ENCODE data around the gene TMTC3. TPM values are rescaled to one million over a fixed set of nuclear protein-coding genes. Genes with fewer than 3 reads are reported as not detected.

The TMTC3 gene
- total and polyA plus RNA-seq, 3 donors from 2014 or later = 5.7 to 16.1 (median 12.7) TPM

- no peak for DNase-seq
- TF ChIP-seq CTCF (IDR thresholded peaks at IDR 0.05) = no peak
- TF ChIP-seq POLR2A (IDR thresholded peaks at IDR 0.05) = no peak
- Histone ChIP-seq H3K4me3 (no peak overlapping the region), H3K27me3 (no peaks in the 10 kb centered on the region), H3K9me3 (no peaks in the 10 kb centered on the region), H3K36me3 (ENCODE audit: low read depth, missing control alignments) (no peaks in the 10 kb centered on the region), H3K4me1 (no peaks in the 10 kb centered on the region), H3K27ac (no peak overlapping the region)
- intact Hi-C loops (cut with DNase I; ENCODE audit: low total_unique reads) = no loop called here
- 82 to 86% methylated on average over 7 of the region's 7 CpGs for WGBS, 2 donors
These were observed 93.2 kb downstream of the TMTC3 start for GRCh38 chr12:88235183-88235833.

- DNase-seq = no peak
- Histone ChIP-seq H3K27ac (no peak overlapping the region), H3K4me1 (no peaks in the 10 kb centered on the region), H3K27me3 (no peaks in the 10 kb centered on the region), H3K4me3 (no peak overlapping the region), H3K36me3 (ENCODE audit: low read depth, missing control alignments) (no peaks in the 10 kb centered on the region), H3K9me3 (no peaks in the 10 kb centered on the region)
- no peak for TF ChIP-seq POLR2A (IDR thresholded peaks at IDR 0.05)
- TF ChIP-seq CTCF (IDR thresholded peaks at IDR 0.05) = no peak
- intact Hi-C loops (cut with DNase I; ENCODE audit: low total_unique reads) = no loop called here
These were observed 95.8 kb downstream of the TMTC3 start for GRCh38 chr12:88237954-88238353.

- no peak overlapping the region for H3K27ac ChIP-seq
- H3K9me3 ChIP-seq = no peaks in the 10 kb centered on the region
- WGBS, 2 donors = 100% methylated on average over 1 of the region's 1 CpG; no CpG with 5 or more reads in 1 of the 2 donors
- no peaks in the 10 kb centered on the region for H3K36me3 ChIP-seq (ENCODE audit: low read depth, missing control alignments)
- no peak for TF ChIP-seq CTCF (IDR thresholded peaks at IDR 0.05)
- no peak for TF ChIP-seq POLR2A (IDR thresholded peaks at IDR 0.05)
- H3K4me1 ChIP-seq = no peaks in the 10 kb centered on the region
- no peak for DNase-seq
- intact Hi-C loops (cut with DNase I; ENCODE audit: low total_unique reads) = no loop called here
- no peaks in the 10 kb centered on the region for H3K27me3 ChIP-seq
- H3K4me3 ChIP-seq = no peak overlapping the region
These were observed 96.3 kb downstream of the TMTC3 start for GRCh38 chr12:88238406-88238805.

GRCh38 chr12:88241862-88242570 is 99.9 kb downstream of the TMTC3 start:
- H3K4me1 ChIP-seq = no peaks in the 10 kb centered on the region
- no peaks in the 10 kb centered on the region for H3K9me3 ChIP-seq
- intact Hi-C loops (cut with DNase I; ENCODE audit: low total_unique reads) = no loop called here
- no peak for DNase-seq
- 80 to 84% methylated on average over 4 of the region's 4 CpGs for WGBS, 2 donors
- H3K27ac ChIP-seq = no peak overlapping the region
- H3K27me3 ChIP-seq = no peaks in the 10 kb centered on the region
- no peaks in the 10 kb centered on the region for H3K36me3 ChIP-seq (ENCODE audit: low read depth, missing control alignments)
- TF ChIP-seq POLR2A (IDR thresholded peaks at IDR 0.05) (no peak), CTCF (IDR thresholded peaks at IDR 0.05) (no peak)
- no peak overlapping the region for H3K4me3 ChIP-seq

GRCh38 chr12:88242571-88242925 is 100.4 kb downstream of the TMTC3 start:
- Histone ChIP-seq H3K36me3 (ENCODE audit: low read depth, missing control alignments) (no peaks in the 10 kb centered on the region), H3K9me3 (no peaks in the 10 kb centered on the region), H3K4me3 (no peak overlapping the region), H3K4me1 (no peaks in the 10 kb centered on the region), H3K27ac (no peak overlapping the region), H3K27me3 (no peaks in the 10 kb centered on the region)
- 66 to 78% methylated on average over 1 of the region's 1 CpG for WGBS, 2 donors
- TF ChIP-seq CTCF (IDR thresholded peaks at IDR 0.05) (no peak), POLR2A (IDR thresholded peaks at IDR 0.05) (no peak)
- intact Hi-C loops (cut with DNase I; ENCODE audit: low total_unique reads) = no loop called here
- no peak for DNase-seq

Measured in testis (tissue), 3 donors.